ENCODE measurements around the gene P2RX5. TPM values are rescaled to one million over a fixed set of nuclear protein-coding genes. Genes with fewer than 3 reads are reported as not detected.
A peak's percentile ranks its signal among the peaks of the same experiment; 100 is the strongest.

P2RX5 gene, protein sequence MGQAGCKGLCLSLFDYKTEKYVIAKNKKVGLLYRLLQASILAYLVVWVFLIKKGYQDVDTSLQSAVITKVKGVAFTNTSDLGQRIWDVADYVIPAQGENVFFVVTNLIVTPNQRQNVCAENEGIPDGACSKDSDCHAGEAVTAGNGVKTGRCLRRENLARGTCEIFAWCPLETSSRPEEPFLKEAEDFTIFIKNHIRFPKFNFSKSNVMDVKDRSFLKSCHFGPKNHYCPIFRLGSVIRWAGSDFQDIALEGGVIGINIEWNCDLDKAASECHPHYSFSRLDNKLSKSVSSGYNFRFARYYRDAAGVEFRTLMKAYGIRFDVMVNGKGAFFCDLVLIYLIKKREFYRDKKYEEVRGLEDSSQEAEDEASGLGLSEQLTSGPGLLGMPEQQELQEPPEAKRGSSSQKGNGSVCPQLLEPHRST
- 276 and 346 TPM in 2 replicates for total RNA-seq (2013; cell fraction: nucleolus; rRNA removed)
- 22.5 and 25.2 TPM in 2 replicates for total RNA-seq (2014; rRNA removed)
- total RNA-seq (2014; rRNA removed; fragmentation: Illumina TruSeq; extraction: Trizol): 17.9 and 20.0 TPM in 2 replicates
- total RNA-seq (2021): 24.8 and 27.2 TPM in 2 replicates
- 28.3 TPM for polyA plus RNA-seq (2011; ENCODE audit: low read depth)
- 5.1 and 10.0 TPM in 2 replicates for polyA plus RNA-seq (2011; rRNA removed)
- polyA plus RNA-seq (2011; cell fraction: cytosol; rRNA removed): 18.6 TPM in 2 replicates
- polyA plus RNA-seq (2011; cell fraction: nucleus; rRNA removed): 28.6 and 31.4 TPM in 2 replicates
- polyA plus RNA-seq (2012): 23.7 and 37.9 TPM in 2 replicates
- 18.4 and 28.8 TPM in 2 replicates for polyA plus RNA-seq (2014; fragmentation: Illumina TruSeq; extraction: Trizol)
- polyA plus RNA-seq (2014; fragmentation: Nextera tagmentation; extraction: Ambion mirVana): 10 to 100 TPM in 1 of 2 experiments, 1 to 10 TPM in 1; 6.9 to 14.2 TPM
- polyA plus RNA-seq (2014; rRNA removed): 18.1 and 22.5 TPM in 2 replicates
- 10 to 100 TPM; 19.1 to 23.1 TPM for polyA plus RNA-seq (2016; fragmentation: Nextera tagmentation; extraction: Ambion mirVana)
- 8.0 and 11.7 TPM in 2 replicates for polyA minus RNA-seq (2011; rRNA and poly(A)+ RNA removed)
- polyA minus RNA-seq (2011; cell fraction: cytosol; rRNA and poly(A)+ RNA removed): 5.5 and 5.7 TPM in 2 replicates
- 5.7 and 10.2 TPM in 2 replicates for polyA minus RNA-seq (2011; cell fraction: nucleus; rRNA and poly(A)+ RNA removed)
- percentile 52 among the genes with signal in this experiment for Bru-seq, nascent RNA
- percentile 80 among the genes with signal in this experiment for BruChase-seq, experiment 1, labeled RNA remaining after a 6-hour chase
- BruChase-seq, experiment 2, labeled RNA remaining after a 2-hour chase: percentile 64 among the genes with signal in this experiment
- long read RNA-seq, experiment 1, partial matches to known transcripts: 1 of 7 reads
- long read RNA-seq, experiment 1, other reads (novel, unspliced or antisense): 1 of 7 reads
- long read RNA-seq, experiment 2, partial matches to known transcripts: 3 of 4 reads
- long read RNA-seq, experiment 2, other reads (novel, unspliced or antisense): 1 of 4 reads

DNA sequence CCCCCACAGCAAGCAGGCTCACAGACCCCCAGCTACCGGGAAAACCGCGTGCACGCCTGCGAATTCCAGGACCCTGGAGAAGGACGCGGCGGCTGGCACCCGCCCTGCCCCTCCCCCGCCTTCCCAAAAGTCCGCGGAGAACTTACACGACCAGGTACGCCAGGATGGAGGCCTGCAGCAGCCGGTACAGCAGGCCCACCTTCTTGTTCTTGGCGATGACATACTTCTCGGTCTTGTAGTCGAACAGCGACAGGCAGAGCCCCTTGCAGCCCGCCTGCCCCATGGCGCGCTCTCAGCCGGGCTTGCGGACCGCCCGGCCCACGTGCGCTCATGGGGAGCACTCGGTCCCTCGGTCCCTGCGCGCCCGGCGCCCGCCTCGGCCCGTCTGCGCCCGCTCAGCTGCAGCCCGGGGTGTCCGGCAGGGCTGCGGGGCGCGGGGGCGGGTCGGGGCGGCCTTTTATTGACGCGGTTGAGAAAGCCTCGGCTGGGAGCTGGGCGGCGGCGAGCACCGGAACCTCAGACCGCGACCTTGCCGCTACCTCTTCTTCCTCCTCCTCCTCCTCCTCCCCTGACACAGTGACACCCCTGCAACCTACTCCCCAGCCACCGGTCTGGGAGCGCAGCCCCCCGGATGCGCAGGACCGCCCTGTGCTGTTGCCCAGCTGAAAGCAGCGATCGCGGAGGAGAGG is at the start of gene P2RX5:
Gene P2RX5 (minus strand): TSS at position 433 of the 689 bp plus-strand sequence. CDS start 150 bp downstream, at position 283.
- Histone ChIP-seq H3K4me3 (peak within 1 kb of the TSS; percentile 56), H3K4me2 (ENCODE audit: control insufficient read depth, insufficient read depth) (peak within 1 kb of the TSS; percentile 88), H3K79me2 (ENCODE audit: control insufficient read depth, insufficient read depth, low read length) (peaks cover 13% of the 10 kb centered on the region), H3K4me1 (ENCODE audit: control insufficient read depth, insufficient read depth, low read length) (peaks cover 32% of the 10 kb centered on the region), H3K27ac (ENCODE audit: control insufficient read depth, insufficient read depth) (peak within 1 kb of the TSS; percentile 61), H3K9me3 (replicated peaks; ENCODE audit: control insufficient read depth, insufficient read depth, low read length) (peaks cover 12% of the 10 kb centered on the region; the same call in 1 of the 3 replicates), H2AFZ (ENCODE audit: control insufficient read depth, low read depth, low read length) (peak within 1 kb of the TSS; percentile 35), H3K9ac (ENCODE audit: control insufficient read depth, insufficient read depth, low read length) (peak within 1 kb of the TSS; percentile 72), H3K27me3 (replicated peaks in 1 of 2; ENCODE audit: control insufficient read depth in 2 of 2, insufficient read depth in 2 of 2, low read length in 1 of 2) (no peaks in the 10 kb centered on the region), H4K20me1 (ENCODE audit: control insufficient read depth, insufficient read depth) (no peaks in the 10 kb centered on the region), H3K36me3 (ENCODE audit: control insufficient read depth in 2 of 2, insufficient read depth in 2 of 2, low read length in 1 of 2) (no peaks in the 10 kb centered on the region)
- DNase-seq (ENCODE audit: low read depth, low spot score) (no peak), FAIRE-seq (peak; percentile 35), ATAC-seq (peak; percentile 48)
- CTCF ChIA-PET: interaction anchor here (0.6 to 2.2 kb wide), 10 partner anchors 11 to 447 kb away, joined by 3 to 9 read pairs (median 4); partner anchors contain the start of genes CYB5D2 and ZZEF1
- in situ Hi-C loops (cut with MboI): no loop called here
- POLR2A ChIA-PET: interaction anchor here (1.1 to 2.3 kb wide), 3 partner anchors 11 to 31 kb away, joined by 3 to 8 read pairs (median 4); no protein-coding TSS in a partner anchor
- intact Hi-C loops (cut with micrococcal nuclease; ENCODE audit: unreplicated experiment): no loop called here
- WGBS (ENCODE audit: insufficient coverage, insufficient replicate concordance, low lambda C conversion rate, missing lambda C conversion rate): under 1% methylated on average over 59 of the region's 65 CpGs
- no TSS peak for BruUV-seq (replicated peaks)
- SMC1A ChIA-PET (ENCODE audit: uncharacterized antibody, unreplicated experiment): interaction anchor here (0.7 to 3.4 kb wide), 6 partner anchors 11 to 36 kb away, joined by 3 to 17 read pairs (median 4); partner anchors contain the start of gene HASPIN
- RAD21 ChIA-PET (ENCODE audit: unreplicated experiment): interaction anchor here (0.7 to 2.5 kb wide), 7 partner anchors 15 to 42 kb away, joined by 3 to 23 read pairs (median 3); partner anchors contain the start of gene HASPIN
- no peak for TF ChIP-seq EZH2 (IDR thresholded peaks at IDR 0.05; ENCODE audit: borderline replicate concordance, control insufficient read depth, low read depth, low read length)
- TF ChIP-seq, protein P1, sequence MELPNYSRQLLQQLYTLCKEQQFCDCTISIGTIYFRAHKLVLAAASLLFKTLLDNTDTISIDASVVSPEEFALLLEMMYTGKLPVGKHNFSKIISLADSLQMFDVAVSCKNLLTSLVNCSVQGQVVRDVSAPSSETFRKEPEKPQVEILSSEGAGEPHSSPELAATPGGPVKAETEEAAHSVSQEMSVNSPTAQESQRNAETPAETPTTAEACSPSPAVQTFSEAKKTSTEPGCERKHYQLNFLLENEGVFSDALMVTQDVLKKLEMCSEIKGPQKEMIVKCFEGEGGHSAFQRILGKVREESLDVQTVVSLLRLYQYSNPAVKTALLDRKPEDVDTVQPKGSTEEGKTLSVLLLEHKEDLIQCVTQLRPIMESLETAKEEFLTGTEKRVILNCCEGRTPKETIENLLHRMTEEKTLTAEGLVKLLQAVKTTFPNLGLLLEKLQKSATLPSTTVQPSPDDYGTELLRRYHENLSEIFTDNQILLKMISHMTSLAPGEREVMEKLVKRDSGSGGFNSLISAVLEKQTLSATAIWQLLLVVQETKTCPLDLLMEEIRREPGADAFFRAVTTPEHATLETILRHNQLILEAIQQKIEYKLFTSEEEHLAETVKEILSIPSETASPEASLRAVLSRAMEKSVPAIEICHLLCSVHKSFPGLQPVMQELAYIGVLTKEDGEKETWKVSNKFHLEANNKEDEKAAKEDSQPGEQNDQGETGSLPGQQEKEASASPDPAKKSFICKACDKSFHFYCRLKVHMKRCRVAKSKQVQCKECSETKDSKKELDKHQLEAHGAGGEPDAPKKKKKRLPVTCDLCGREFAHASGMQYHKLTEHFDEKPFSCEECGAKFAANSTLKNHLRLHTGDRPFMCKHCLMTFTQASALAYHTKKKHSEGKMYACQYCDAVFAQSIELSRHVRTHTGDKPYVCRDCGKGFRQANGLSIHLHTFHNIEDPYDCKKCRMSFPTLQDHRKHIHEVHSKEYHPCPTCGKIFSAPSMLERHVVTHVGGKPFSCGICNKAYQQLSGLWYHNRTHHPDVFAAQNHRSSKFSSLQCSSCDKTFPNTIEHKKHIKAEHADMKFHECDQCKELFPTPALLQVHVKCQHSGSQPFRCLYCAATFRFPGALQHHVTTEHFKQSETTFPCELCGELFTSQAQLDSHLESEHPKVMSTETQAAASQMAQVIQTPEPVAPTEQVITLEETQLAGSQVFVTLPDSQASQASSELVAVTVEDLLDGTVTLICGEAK (IDR thresholded peaks at IDR 0.05; ENCODE audit: borderline replicate concordance): no peak
- TF ChIP-seq FOS (IDR thresholded peaks at IDR 0.05; ENCODE audit: borderline replicate concordance, extremely low read depth, insufficient read length): no peak
- TF ChIP-seq, protein P2, sequence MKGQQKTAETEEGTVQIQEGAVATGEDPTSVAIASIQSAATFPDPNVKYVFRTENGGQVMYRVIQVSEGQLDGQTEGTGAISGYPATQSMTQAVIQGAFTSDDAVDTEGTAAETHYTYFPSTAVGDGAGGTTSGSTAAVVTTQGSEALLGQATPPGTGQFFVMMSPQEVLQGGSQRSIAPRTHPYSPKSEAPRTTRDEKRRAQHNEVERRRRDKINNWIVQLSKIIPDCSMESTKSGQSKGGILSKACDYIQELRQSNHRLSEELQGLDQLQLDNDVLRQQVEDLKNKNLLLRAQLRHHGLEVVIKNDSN (IDR thresholded peaks at IDR 0.05; ENCODE audit: borderline replicate concordance, extremely low read length, insufficient read depth, low read depth, low read length): peak; percentile 41
- TF ChIP-seq, protein P3, sequence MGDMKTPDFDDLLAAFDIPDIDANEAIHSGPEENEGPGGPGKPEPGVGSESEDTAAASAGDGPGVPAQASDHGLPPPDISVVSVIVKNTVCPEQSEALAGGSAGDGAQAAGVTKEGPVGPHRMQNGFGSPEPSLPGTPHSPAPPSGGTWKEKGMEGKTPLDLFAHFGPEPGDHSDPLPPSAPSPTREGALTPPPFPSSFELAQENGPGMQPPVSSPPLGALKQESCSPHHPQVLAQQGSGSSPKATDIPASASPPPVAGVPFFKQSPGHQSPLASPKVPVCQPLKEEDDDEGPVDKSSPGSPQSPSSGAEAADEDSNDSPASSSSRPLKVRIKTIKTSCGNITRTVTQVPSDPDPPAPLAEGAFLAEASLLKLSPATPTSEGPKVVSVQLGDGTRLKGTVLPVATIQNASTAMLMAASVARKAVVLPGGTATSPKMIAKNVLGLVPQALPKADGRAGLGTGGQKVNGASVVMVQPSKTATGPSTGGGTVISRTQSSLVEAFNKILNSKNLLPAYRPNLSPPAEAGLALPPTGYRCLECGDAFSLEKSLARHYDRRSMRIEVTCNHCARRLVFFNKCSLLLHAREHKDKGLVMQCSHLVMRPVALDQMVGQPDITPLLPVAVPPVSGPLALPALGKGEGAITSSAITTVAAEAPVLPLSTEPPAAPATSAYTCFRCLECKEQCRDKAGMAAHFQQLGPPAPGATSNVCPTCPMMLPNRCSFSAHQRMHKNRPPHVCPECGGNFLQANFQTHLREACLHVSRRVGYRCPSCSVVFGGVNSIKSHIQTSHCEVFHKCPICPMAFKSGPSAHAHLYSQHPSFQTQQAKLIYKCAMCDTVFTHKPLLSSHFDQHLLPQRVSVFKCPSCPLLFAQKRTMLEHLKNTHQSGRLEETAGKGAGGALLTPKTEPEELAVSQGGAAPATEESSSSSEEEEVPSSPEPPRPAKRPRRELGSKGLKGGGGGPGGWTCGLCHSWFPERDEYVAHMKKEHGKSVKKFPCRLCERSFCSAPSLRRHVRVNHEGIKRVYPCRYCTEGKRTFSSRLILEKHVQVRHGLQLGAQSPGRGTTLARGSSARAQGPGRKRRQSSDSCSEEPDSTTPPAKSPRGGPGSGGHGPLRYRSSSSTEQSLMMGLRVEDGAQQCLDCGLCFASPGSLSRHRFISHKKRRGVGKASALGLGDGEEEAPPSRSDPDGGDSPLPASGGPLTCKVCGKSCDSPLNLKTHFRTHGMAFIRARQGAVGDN (IDR thresholded peaks at IDR 0.05): peak; percentile 64
- no peak for TF ChIP-seq FOXK2 (IDR thresholded peaks at IDR 0.05)
